HG03060 (cell line): ENCODE results near the gene CHMP6.
"Not testable (repeated sequence)": the region's sequence is repeated elsewhere in the genome, so short reads cannot be mapped to it uniquely, and the experiment has no call there.

Experiments
- ATAC-seq: cut with Tn5 transposase; IDR thresholded peaks from one replicate; pipeline ENCODE4 v1.9.1; 2021; ENCODE audit warnings: low read depth, moderate number of reproducible peaks; ENCODE audit not compliant: unreplicated experiment

Gene CHMP6

DNA sequence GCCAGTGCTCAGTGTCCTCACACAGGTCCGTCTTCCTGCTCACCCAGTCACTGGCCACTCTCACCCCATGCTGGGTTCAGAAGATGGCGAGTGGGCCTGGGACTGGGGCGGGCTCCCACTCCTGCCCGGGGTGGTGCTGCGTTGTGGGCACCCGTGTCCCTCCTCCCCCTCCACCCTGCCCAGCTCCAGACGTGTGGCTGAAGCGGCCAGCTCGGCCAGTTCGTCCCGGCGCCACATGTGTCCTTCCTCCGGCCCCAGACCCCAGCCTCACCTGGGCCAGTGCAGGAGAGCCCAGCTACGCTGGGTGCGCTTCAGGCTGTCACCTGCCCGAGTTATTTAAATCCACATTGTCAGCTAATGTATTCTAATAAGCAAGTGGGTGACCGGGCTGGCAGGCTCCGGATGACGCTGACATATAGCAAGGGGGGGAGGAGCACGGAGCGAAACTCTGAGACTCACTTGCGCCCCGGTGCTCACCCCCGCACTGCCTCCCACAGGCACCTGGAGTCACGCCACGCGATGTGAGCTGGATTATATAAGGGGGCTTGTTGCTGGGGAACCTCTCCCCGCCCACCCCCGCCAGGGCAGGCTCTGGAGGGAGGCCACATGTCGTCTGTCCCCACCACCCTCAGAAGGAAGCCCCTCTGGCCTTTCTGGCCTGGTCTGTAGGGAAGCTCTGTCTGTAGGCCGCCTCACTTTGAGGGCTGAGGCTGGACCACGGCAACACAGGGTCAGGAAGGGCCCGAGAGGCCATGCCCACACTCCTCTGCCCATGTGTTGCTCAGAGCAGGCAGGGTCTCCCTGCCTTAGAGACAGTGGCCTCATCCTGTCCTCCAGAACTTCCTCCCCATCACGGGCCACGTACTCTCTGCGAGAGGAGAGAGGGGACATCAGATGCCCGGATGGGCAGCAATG, 36.2 kb downstream of the CHMP6 start:
- no peak for ATAC-seq

DNA sequence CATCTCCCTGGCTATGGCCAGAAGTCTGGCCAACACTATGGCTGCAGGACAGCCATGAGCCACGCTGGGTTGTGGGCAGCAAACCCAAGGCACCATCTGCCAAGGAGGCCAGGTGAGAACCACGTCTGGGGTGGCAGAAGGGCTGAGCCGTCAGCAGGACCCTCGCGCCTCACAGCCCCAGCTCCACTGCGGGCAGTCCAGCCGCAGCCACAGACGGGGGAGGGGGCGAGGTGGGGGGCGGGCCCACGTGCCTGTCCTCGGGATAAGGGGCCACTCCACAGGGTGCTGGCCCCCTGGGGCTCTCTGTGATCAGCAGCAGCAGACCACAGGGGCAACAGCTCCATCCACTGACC, 36.8 kb downstream of the CHMP6 start:
- no peak for ATAC-seq

- no peak for ATAC-seq
Observed at GRCh38 chr17:81029859-81030258, 38.2 kb downstream of the CHMP6 start.

GRCh38 chr17:81030312-81030711, 38.7 kb downstream of the CHMP6 start:
- ATAC-seq = not testable (repeated sequence)

- no peak for ATAC-seq
Observed at GRCh38 chr17:81030741-81031565, 39.3 kb downstream of the CHMP6 start.

DNA sequence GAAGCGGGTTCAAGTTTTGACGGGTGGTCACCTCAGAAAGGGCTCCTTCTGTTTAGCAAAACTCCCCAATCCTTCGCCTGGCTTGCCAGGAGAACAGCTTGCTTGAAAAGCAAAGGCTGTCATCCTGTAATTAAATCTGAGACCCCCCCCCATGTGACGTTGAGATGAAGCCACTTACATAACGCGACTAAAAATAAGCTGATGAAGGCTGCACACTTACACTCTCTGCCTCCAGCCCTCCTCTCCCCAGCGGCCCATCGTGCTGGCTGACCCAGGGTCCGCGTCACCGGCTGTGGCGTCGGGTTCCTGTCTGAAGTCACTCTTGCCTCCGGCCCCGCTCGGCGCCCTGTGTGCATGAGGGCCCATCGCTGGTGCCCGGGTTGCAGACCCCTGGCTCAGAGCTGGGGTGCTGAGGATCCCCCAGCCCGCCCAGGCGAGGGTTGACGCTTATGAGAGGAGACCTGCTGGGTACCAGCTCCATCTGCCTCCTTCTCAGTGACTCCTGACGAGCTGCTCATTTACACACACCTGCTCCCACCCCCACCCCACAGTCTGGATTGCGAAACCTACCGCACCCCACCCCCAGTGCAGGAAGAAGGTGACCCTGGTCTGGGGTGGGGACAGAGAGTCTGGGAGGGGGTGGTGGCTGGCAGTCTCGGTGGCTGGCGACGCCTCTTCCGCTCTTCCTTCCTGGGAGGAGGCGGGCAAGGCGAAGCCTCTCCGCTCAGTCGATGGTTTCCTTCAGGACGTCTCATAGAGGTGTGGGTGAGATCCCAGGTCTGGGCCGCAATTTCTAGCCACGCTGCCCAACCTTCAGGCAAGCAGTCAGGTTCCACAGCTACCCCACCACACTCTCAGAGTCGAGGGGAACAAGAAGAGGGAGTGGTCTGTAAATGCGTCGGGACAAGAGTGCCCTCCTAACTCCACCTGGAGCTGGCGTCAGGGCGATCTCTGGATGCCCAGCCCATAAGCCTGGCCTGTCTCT, 40.2 kb downstream of the CHMP6 start:
- ATAC-seq = no peak

GRCh38 chr17:81032641-81033480, 41.2 kb downstream of the CHMP6 start:
- no peak for ATAC-seq

GRCh38 chr17:81033535-81034167, 42.0 kb downstream of the CHMP6 start:
- ATAC-seq = no peak

DNA sequence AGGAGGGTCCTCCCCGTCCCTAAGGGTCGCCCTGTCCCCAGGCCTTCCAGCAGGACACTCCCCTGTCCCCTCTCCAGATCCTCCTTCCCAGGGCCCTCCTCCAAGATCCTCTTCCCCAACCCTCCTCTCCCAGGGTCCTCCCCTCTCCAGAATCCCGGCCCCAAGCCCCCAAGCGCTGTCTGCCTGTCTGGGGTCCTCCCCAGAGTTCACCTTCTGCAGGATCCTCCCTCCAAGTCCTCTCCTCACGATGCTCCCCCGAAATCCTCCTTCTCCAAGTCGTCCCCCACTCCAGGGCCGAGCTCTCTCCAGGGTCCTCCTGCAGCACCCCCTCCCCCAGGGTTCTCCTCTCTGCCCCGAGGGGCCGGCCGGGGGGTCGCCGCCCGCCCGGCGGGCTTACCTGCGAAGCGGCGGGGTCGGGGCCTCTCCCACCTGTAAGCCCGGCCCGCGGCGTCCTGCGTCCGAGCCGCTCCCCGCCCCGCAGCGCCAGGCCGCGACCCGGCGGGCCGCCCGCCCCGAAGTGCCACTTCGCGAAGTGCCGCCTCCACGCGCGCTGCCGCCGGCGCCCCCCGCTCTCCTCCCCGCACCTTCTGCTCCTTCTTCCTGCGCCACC, 42.6 kb downstream of the CHMP6 start:
- no peak for ATAC-seq

DNA sequence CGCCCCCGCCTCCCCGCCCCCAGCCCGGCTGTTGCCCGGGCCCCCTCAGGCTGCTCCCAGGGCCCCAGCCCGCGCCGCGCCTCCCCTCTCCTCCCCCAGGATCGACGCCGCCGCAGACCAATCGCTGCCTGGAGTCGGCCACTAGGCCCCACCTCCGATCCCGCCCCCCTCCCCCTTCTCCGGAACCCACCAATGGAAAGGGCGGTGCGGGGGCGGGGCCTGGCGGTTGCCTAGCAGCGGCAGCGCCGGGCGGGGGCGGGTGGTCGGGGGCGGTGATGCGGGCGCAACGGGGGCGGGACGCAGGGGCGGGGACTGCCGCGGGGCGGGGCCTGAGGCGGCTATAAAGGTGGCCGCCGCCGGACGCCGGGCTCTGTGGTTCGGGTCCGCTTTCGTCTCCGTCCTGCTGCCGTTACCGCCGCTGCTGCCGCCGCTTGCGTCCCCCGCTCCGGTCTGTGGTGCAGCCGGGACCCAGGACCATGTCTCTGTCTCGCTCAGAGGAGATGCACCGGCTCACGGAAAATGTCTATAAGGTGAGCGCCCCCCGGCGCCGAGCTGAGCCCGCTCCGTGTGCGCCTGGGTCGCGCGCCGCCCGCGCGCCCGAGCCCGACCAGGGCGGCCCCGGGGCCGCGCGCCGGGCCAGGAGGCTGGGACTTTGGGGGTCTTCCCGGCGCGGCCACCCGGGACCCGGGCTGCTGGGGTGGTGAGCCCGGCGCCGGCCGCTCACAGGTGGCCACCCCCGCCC, 43.3 kb downstream of the CHMP6 start, which contains the start of gene BAIAP2:
TSS of gene BAIAP2 (plus strand) at position 373 of the 742 bp plus-strand sequence. CDS start at position 477, 104 bp downstream.
- ATAC-seq = no peak

DNA sequence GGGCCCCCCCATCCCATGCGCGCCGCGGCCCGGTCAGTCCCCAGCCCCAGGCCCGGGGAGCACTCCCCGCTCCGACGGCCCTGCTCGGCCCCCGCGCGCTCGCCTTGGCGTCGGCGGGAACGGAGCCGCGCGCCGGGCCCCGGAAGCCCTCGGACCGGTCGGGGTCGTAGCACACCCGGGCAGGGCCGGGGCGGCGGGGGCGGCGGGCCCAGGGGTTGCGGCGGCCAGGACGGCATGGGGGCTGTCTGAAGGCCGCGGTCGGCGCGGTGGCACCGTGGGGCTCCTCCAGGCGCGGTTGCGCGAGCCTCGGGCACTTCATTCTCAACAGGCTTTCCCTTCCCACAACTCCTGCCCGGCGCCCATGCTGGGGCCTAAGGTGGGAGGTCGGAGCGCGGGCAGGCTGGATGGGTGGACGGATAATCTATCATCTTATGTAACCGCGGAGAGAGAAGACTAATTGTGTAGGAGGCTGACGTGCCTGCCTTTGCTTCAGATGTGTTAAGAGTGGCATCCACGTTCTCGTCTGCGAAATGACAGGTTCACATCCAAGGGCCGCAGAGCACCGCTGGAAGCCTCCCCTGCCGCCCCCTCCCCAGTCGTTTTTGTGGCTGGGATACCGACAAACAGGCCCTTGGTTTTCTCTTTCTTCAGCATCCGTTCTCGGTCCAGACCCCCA, 44.0 kb downstream of the CHMP6 start:
- ATAC-seq = no peak

DNA sequence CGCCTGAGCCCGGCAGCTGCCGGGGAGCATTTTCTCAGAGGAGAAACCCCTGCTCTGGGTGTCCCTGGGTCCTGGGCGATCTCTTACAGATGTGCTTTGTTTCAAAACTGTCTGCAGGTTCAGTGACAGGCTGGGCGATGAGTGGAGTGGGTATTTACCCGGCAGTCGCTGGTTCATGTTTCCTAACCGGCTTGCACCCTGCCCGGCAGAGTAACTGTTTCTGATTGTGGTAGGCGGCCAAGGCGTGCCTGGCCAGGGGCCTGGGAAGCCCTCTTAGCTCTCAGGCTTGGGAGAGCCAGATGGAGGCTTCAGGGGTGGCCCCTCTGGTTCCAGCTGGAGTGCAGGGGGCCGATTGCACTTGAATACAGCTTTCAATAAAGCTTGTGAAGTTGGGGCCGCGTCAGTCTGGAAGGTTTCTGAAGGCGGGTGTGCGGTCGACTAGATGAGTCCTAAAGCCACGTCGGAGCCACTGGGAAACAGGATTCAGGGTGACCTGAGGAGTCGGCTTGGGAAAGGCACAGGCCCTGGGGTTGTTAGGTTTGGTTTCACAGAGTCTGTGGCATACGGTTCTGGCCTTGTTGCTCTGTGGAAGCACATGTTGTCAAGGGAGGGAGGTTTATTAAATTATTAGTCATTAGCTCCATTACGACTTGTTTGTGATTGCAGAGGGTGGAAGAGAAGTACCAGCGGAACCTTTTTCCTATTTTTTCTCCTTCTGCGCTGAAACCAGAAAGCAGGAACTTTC, 44.7 kb downstream of the CHMP6 start:
- ATAC-seq = no peak

DNA sequence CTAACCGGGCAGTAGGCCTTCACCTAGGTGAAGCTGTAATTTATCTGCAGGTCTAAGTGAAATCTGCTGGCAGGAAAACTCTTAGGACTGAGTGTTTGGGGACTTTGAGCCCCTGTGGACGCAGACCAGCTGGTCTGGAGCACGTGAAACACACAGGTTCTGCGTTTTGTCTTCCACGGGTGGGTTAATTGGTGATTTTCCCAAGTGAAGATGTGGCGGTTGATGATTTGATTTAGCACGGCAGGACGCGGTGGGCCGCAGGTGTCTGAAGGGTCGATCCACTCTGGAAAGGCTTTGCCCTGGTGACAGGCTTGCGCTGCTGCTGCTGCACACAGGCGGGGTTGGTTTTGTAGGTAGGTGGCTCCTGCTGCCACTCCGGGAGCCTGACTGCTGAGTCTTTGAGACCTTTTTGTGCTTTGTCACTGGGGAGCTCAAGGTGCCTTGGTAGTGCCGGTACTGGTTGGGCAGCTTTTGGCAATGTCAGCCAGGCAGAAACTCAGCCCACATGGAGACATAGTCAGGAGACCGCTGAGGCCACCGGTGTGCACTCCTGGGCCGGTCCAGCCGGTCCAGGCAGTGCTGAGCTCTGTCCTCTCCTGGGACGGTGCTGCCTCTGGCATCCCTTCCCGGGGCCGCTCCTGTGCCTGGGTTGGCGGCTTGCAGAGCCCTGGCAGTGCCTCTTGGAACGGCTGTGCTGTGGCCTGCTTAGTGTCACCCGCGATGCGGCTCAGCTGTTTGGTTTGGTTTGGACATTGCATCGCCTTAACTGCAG, 45.6 kb downstream of the CHMP6 start:
- no peak for ATAC-seq

DNA sequence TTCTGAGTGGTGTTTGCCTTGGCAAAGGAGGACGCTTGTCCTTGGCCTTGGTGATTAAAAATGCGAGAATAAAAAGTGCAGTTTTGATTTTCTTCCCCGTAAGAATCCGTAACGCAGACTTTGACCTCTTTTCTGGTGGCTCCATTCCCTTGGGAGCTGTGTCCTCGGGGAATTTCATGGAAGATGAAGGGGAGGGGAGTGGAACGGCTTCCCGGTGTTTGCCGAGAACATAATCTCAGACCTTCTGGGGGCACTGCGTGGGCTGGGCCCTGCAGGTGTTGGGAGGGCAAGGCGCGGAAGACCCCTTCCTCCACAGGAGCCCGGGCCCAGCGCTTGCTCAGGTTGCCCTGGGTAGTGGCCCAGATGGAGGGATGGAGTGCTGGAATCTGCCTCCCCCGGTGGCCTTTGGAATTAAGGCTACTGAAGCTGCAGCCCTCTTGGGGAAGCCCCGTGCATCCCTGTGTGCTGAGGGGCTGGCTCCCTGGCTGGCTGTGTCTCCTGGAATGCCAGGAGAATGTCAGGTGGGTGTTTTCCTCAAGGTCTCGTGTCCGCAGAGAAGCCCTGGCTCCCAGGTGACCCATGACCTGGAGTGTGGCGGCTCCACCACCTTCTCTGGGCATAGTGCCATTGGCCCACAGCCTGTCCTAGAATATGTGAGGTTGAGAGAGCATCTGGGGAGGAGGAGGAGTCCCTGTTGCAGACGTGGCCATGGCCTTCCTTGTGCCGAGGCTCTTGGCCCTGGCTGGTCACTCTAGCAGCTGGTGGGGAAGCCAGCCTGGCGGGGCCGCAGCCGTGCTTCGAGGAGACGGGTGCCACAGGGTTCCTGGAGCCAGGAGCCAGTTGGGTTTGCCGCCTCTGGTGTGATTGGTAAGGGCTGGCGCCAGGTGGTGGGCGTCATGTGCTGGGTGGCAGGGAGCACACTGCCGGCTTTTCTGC, 46.4 kb downstream of the CHMP6 start:
- ATAC-seq = no peak

DNA sequence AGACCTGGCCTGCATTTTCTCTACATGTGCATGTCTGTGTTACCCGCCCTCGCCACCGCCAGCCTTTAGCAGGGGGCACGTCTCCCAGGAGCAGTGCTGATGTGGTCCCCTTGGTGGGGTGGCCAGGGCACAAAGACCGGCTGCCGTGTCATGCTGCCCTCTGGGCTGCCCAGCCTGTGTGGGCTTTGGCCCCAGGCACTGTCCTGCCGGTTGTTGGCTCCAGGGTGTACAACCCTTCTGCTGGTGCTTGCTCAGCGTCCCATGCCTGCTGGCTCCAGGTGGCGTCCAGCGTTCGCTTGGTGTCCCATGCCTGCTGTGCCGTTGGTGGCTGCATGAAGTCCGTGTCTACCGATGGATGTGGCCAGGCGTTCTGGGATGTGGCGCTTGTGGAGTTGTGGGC, 47.5 kb downstream of the CHMP6 start:
- no peak for ATAC-seq
